Testis (tissue), 3 donors: ENCODE measurements around the gene TGIF1. TPM values are rescaled to one million over a fixed set of nuclear protein-coding genes. Genes with fewer than 3 reads are reported as not detected.

ENCODE experiments used
- DNase-seq: peaks from one replicate; pipeline ENCODE4 v3.0.0-alpha.2; 2019
- H3K27ac ChIP-seq, 2 donors: fragments of 200-600 bp; sonication (generic); one replicate each; pipeline ENCODE4 v1.5.1; 2019
- H3K27me3 ChIP-seq: fragments of 200-600 bp; sonication (generic); one replicate; pipeline ENCODE4 v1.5.1; 2019
- H3K36me3 ChIP-seq: fragments of 200-600 bp; sonication (generic); one replicate; pipeline ENCODE4 v1.5.1; 2017; ENCODE audit warnings: low read depth; ENCODE audit errors: missing control alignments
- H3K4me1 ChIP-seq: fragments of 200-600 bp; sonication (generic); one replicate; pipeline ENCODE4 v1.5.1; 2019
- H3K4me3 ChIP-seq, 2 donors: fragments of 200-600 bp; sonication (generic); one replicate each; pipeline ENCODE4 v1.5.1; 2017 to 2019
- H3K9me3 ChIP-seq: fragments of 200-600 bp; sonication (generic); one replicate; pipeline ENCODE4 v1.5.1; 2017
- POLR2A ChIP-seq: fragments of 450-650 bp; IDR thresholded peaks from one replicate; pipeline ENCODE4 v1.6.1; 2017; ENCODE audit warnings: antibody characterized with exemption, mild to moderate bottlenecking, moderate library complexity
- WGBS, 2 donors: methylation state at CpG; one replicate each; pipeline ENCODE4 v1.1.5; 2018; 5-methylcytosine and 5-hydroxymethylcytosine counted together
- intact Hi-C: fragments of 100-400 bp; cut with DNase I; formaldehyde crosslinking; loops from one replicate; pipeline ENCODE4 v1.15.1; 2023; ENCODE audit warnings: low total_unique reads
- polyA plus RNA-seq: library from polyadenylated mRNA; stranded (reverse); fragments of 350-450 nt; fragmentation: Illumina TruSeq; extraction: RNeasy Lipid Tissue Mini Kit (QIAGEN cat#74804); gene quantifications from one replicate; pipeline ENCODE4 v1.2.3, GENCODE V29; 2014; ENCODE audit warnings: low read depth, low replicate concordance; ENCODE audit not compliant: insufficient read depth
- total RNA-seq, 2 donors: library from RNA; depleted of rRNA; stranded (reverse); fragments of >200 nt; gene quantifications; one replicate each; pipeline ENCODE4 v1.2.3, GENCODE V29; 2016
- TF ChIP-seq, protein P1 (sequence below), 3 experiments: fragments of 450-650 bp in 2 of 3; fragments of 200-600 bp in 1 of 3; sonication (generic) in 1 of 3; IDR thresholded peaks; one replicate each; pipeline ENCODE4 v1.5.1; 2016 to 2019; ENCODE audit warnings: antibody characterized with exemption in 3 of 3, mild to moderate bottlenecking in 2 of 3, moderate library complexity in 1 of 3

Gene TGIF1
- total and polyA plus RNA-seq, 3 donors from 2014 or later: 56.1 to 117 (median 66.6) TPM

GRCh38 chr18:3441290-3441689, 8.7 kb upstream of the TGIF1 start:
- Histone ChIP-seq H3K9me3 (no peaks in the 10 kb centered on the region), H3K36me3 (no peaks in the 10 kb centered on the region), H3K4me3 (no peak overlapping the region), H3K27me3 (no peaks in the 10 kb centered on the region), H3K4me1 (peaks cover 6% of the 10 kb centered on the region), H3K27ac (no peak overlapping the region)
- peak; percentile 46 for DNase-seq
- no peak for TF ChIP-seq POLR2A
- TF ChIP-seq, protein P1, sequence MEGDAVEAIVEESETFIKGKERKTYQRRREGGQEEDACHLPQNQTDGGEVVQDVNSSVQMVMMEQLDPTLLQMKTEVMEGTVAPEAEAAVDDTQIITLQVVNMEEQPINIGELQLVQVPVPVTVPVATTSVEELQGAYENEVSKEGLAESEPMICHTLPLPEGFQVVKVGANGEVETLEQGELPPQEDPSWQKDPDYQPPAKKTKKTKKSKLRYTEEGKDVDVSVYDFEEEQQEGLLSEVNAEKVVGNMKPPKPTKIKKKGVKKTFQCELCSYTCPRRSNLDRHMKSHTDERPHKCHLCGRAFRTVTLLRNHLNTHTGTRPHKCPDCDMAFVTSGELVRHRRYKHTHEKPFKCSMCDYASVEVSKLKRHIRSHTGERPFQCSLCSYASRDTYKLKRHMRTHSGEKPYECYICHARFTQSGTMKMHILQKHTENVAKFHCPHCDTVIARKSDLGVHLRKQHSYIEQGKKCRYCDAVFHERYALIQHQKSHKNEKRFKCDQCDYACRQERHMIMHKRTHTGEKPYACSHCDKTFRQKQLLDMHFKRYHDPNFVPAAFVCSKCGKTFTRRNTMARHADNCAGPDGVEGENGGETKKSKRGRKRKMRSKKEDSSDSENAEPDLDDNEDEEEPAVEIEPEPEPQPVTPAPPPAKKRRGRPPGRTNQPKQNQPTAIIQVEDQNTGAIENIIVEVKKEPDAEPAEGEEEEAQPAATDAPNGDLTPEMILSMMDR (IDR thresholded peaks at IDR 0.05): no peak
- intact Hi-C loops: loop anchor here (10.0 kb wide), 1 partner anchor 156 kb away; no protein-coding TSS in a partner anchor
- WGBS, 2 donors: 46 to 49% methylated on average over 2 of the region's 2 CpGs

- DNase-seq: peak; percentile 55
- Histone ChIP-seq H3K9me3 (no peaks in the 10 kb centered on the region), H3K4me3 (no peak overlapping the region), H3K36me3 (no peaks in the 10 kb centered on the region), H3K4me1 (peaks cover 11% of the 10 kb centered on the region), H3K27me3 (no peaks in the 10 kb centered on the region), H3K27ac (no peak overlapping the region)
- 51% methylated on average over 4 of the region's 4 CpGs for WGBS, 2 donors
- intact Hi-C loops: loop anchor here (10.0 kb wide), 1 partner anchor 158 kb away; no protein-coding TSS in a partner anchor
- TF ChIP-seq POLR2A: no peak
- TF ChIP-seq, protein P1 (IDR thresholded peaks at IDR 0.05): no peak
Measured at GRCh38 chr18:3442919-3443318, 7.1 kb upstream of the TGIF1 start.

- Histone ChIP-seq H3K9me3 (no peaks in the 10 kb centered on the region), H3K4me3 (no peak overlapping the region), H3K36me3 (no peaks in the 10 kb centered on the region), H3K27ac (no peak overlapping the region), H3K4me1 (peaks cover 11% of the 10 kb centered on the region), H3K27me3 (no peaks in the 10 kb centered on the region)
- TF ChIP-seq POLR2A: no peak
- TF ChIP-seq, protein P1 (IDR thresholded peaks at IDR 0.05): no peak
- 89 to 90% methylated on average over 3 of the region's 3 CpGs for WGBS, 2 donors
- intact Hi-C loops: loop anchor here (10.0 kb wide), 1 partner anchor 159 kb away; no protein-coding TSS in a partner anchor
- no peak for DNase-seq
Measured at GRCh38 chr18:3444296-3444695, 5.7 kb upstream of the TGIF1 start.

GRCh38 chr18:3444954-3445353, 5.0 kb upstream of the TGIF1 start:
- no peak overlapping the region for H3K27ac ChIP-seq
- H3K4me3 ChIP-seq: no peak overlapping the region
- intact Hi-C loops: loop anchor here (10.0 kb wide), 1 partner anchor 160 kb away; no protein-coding TSS in a partner anchor
- 80 to 96% methylated on average over 5 of the region's 5 CpGs for WGBS, 2 donors
- H3K27me3 ChIP-seq: no peaks in the 10 kb centered on the region
- no peaks in the 10 kb centered on the region for H3K36me3 ChIP-seq
- DNase-seq: no peak
- H3K9me3 ChIP-seq: no peaks in the 10 kb centered on the region
- TF ChIP-seq POLR2A: no peak
- TF ChIP-seq, protein P1 (IDR thresholded peaks at IDR 0.05): no peak
- peaks cover 11% of the 10 kb centered on the region for H3K4me1 ChIP-seq
